ENCODE measurements around the gene CLPSL2.

DNA sequence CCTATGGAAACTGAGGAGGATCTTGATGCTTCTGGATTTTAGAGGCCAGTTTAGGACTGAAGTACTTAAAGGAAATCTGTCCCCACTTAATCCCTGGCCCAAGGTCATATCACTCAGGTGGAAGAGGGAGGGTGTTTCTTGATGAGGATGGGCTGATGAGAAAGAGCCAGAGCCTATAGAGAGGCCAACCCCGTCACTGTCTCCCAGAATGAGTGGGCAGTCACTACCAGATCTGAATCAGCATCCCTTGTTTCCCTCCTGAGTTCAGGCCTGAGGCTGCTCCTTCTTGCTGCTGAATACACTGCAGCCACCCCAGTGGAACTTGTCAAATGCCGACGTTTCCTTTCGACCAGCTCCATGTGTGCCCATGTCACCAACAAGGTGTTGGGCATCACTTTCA lies 24.8 kb upstream of the CLPSL2 start:
- TF ChIP-seq, protein P1, sequence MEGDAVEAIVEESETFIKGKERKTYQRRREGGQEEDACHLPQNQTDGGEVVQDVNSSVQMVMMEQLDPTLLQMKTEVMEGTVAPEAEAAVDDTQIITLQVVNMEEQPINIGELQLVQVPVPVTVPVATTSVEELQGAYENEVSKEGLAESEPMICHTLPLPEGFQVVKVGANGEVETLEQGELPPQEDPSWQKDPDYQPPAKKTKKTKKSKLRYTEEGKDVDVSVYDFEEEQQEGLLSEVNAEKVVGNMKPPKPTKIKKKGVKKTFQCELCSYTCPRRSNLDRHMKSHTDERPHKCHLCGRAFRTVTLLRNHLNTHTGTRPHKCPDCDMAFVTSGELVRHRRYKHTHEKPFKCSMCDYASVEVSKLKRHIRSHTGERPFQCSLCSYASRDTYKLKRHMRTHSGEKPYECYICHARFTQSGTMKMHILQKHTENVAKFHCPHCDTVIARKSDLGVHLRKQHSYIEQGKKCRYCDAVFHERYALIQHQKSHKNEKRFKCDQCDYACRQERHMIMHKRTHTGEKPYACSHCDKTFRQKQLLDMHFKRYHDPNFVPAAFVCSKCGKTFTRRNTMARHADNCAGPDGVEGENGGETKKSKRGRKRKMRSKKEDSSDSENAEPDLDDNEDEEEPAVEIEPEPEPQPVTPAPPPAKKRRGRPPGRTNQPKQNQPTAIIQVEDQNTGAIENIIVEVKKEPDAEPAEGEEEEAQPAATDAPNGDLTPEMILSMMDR (IDR thresholded peaks at IDR 0.05; ENCODE audit: poor library complexity) = no peak
- TF ChIP-seq EZH2phosphoT487 (IDR thresholded peaks at IDR 0.05; ENCODE audit: low read depth, severe bottlenecking, unreplicated experiment) (no peak), EZH2 (IDR thresholded peaks at IDR 0.05; ENCODE audit: borderline replicate concordance) (no peak)

Measured in hepatocyte (in vitro differentiated cells).